Loucy (cell line): ENCODE data around the gene TOLLIP.
A peak's percentile ranks its signal among the peaks of the same experiment; 100 is the strongest.
"Not testable (repeated sequence)": the region's sequence is repeated elsewhere in the genome, so short reads cannot be mapped to it uniquely, and the experiment has no call there.

Experiments
- H2AFZ ChIP-seq: fragments of 200-600 bp; sonication (generic); 2 replicates; pipeline ENCODE4 v1.6.0; 2016; ENCODE audit warnings: antibody characterized with exemption, mild to moderate bottlenecking, low read length, moderate library complexity
- H3F3A ChIP-seq: fragments of 200-600 bp; 2 replicates; pipeline ENCODE4 v1.6.0; 2016; ENCODE audit warnings: antibody characterized with exemption, low read depth, mild to moderate bottlenecking
- H3K27me3 ChIP-seq: fragments of 200-600 bp; sonication (generic); 2 replicates; pipeline ENCODE4 v1.6.1; 2014; ENCODE audit warnings: low read length, mild to moderate bottlenecking; ENCODE audit not compliant: insufficient read depth, poor library complexity, severe bottlenecking
- H3K36me3 ChIP-seq: fragments of 200-600 bp; sonication (generic); 2 replicates; pipeline ENCODE4 v1.6.1; 2016; ENCODE audit warnings: low read length; ENCODE audit not compliant: insufficient read depth
- H3K4me1 ChIP-seq: fragments of 200-600 bp; sonication (generic); 2 replicates; pipeline ENCODE4 v1.5.1; 2014; ENCODE audit warnings: low read length, mild to moderate bottlenecking; ENCODE audit not compliant: insufficient read depth, poor library complexity, severe bottlenecking
- H3K4me2 ChIP-seq: fragments of 200-600 bp; sonication (generic); 2 replicates; pipeline ENCODE4 v1.6.0; 2014; ENCODE audit warnings: antibody characterized with exemption, low read length, low read depth, mild to moderate bottlenecking; ENCODE audit not compliant: poor library complexity, severe bottlenecking
- H3K4me3 ChIP-seq: fragments of 200-600 bp; sonication (generic); 2 replicates; pipeline ENCODE4 v1.5.1; 2014; ENCODE audit warnings: low read length, mild to moderate bottlenecking, mixed read lengths; ENCODE audit not compliant: poor library complexity, severe bottlenecking
- H3K79me2 ChIP-seq: fragments of 200-600 bp; sonication (generic); 2 replicates; pipeline ENCODE4 v1.6.1; 2014; ENCODE audit warnings: low read length; ENCODE audit not compliant: insufficient read depth
- H3K9ac ChIP-seq: fragments of 200-600 bp; sonication (generic); 2 replicates; pipeline ENCODE4 v1.6.0; 2014; ENCODE audit warnings: mild to moderate bottlenecking, low read depth, low read length, moderate library complexity; ENCODE audit not compliant: poor library complexity, severe bottlenecking
- H3K9me2 ChIP-seq: fragments of 200-600 bp; sonication (generic); replicated peaks from 2 replicates; pipeline ENCODE4 v1.6.1; 2016; ENCODE audit warnings: low read depth, low read length, mixed read lengths
- H3K9me3 ChIP-seq: fragments of 200-600 bp; sonication (generic); 2 replicates; pipeline ENCODE4 v1.6.1; 2014; ENCODE audit warnings: mild to moderate bottlenecking, antibody characterized with exemption, low read length, low read depth; ENCODE audit not compliant: insufficient read depth
- H4K20me1 ChIP-seq: fragments of 200-600 bp; sonication (generic); 2 replicates; pipeline ENCODE4 v1.6.0; 2014; ENCODE audit warnings: antibody characterized with exemption, low read length, mild to moderate bottlenecking; ENCODE audit not compliant: insufficient read depth, poor library complexity, severe bottlenecking
- CTCF ChIP-seq: fragments of 200-600 bp; sonication (generic); conservative IDR thresholded peaks from 2 replicates; pipeline ENCODE4 v1.5.1; 2014; ENCODE audit warnings: mild to moderate bottlenecking, antibody characterized with exemption, low read length
- EZH2phosphoT487 ChIP-seq: fragments of 200-600 bp; IDR thresholded peaks from 2 replicates; pipeline ENCODE4 v1.6.1; 2018; ENCODE audit warnings: antibody characterized with exemption, mild to moderate bottlenecking, moderate library complexity, borderline replicate concordance

Gene TOLLIP

GRCh38 chr11:1309498-1310317, at the start of gene TOLLIP:
TOLLIP (minus strand) TSS chr11:1309632; CDS start chr11:1309498, 134 bp downstream.
- Histone ChIP-seq H3K27me3 (no peaks in the 10 kb centered on the region), H3K9me2 (no peaks in the 10 kb centered on the region), H3K79me2 (peaks cover 56% of the 10 kb centered on the region), H3K36me3 (no peaks in the 10 kb centered on the region), H3K4me1 (peaks cover 35% of the 10 kb centered on the region), H3F3A (no peaks in the 10 kb centered on the region; the same call in 1 of the 2 replicates), H4K20me1 (peaks cover 35% of the 10 kb centered on the region), H2AFZ (peak within 1 kb of the TSS; percentile 93), H3K4me3 (peak within 1 kb of the TSS; percentile 87), H3K4me2 (peak within 1 kb of the TSS; percentile 90), H3K9ac (peak within 1 kb of the TSS; percentile 92), H3K9me3 (no peaks in the 10 kb centered on the region)
- no peak for TF ChIP-seq EZH2phosphoT487
- TF ChIP-seq CTCF, result 0 out of 2 replicates have a peak, but pooled peaks have one; percentile 16

GRCh38 chr11:1358931-1359330, 49.5 kb upstream of the TOLLIP start:
- H3K4me1 ChIP-seq, H3K4me2 ChIP-seq, H3K4me3 ChIP-seq, H4K20me1 ChIP-seq, H3K27me3 ChIP-seq, H2AFZ ChIP-seq, H3K9me2 ChIP-seq, H3K36me3 ChIP-seq, H3K9ac ChIP-seq, H3K79me2 ChIP-seq, H3F3A ChIP-seq: not testable (repeated sequence)
- peaks cover 22% of the 10 kb centered on the region; the same call in 1 of the 2 replicates for H3K9me3 ChIP-seq

GRCh38 chr11:1358286-1358685, 48.9 kb upstream of the TOLLIP start:
- Histone ChIP-seq H3K27me3 (no peaks in the 10 kb centered on the region), H3K4me1 (no peaks in the 10 kb centered on the region), H3K9ac (no peak overlapping the region), H3K4me3 (no peak overlapping the region), H3K79me2 (no peaks in the 10 kb centered on the region), H3K9me3 (peaks cover 15% of the 10 kb centered on the region; the same call in 1 of the 2 replicates), H4K20me1 (no peaks in the 10 kb centered on the region), H3K4me2 (no peak overlapping the region), H3F3A (no peaks in the 10 kb centered on the region), H3K9me2 (no peaks in the 10 kb centered on the region), H2AFZ (no peak overlapping the region), H3K36me3 (no peaks in the 10 kb centered on the region)
- no peak for TF ChIP-seq EZH2phosphoT487
- no peak for TF ChIP-seq CTCF
